Measurements from ENCODE around the gene EMC9. TPM values are rescaled to one million over a fixed set of nuclear protein-coding genes. Genes with fewer than 3 reads are reported as not detected.

EMC9 gene
- total RNA-seq, 3 donors from 2014 or later = 13.4 to 19.0 (median 16.5) TPM

DNA sequence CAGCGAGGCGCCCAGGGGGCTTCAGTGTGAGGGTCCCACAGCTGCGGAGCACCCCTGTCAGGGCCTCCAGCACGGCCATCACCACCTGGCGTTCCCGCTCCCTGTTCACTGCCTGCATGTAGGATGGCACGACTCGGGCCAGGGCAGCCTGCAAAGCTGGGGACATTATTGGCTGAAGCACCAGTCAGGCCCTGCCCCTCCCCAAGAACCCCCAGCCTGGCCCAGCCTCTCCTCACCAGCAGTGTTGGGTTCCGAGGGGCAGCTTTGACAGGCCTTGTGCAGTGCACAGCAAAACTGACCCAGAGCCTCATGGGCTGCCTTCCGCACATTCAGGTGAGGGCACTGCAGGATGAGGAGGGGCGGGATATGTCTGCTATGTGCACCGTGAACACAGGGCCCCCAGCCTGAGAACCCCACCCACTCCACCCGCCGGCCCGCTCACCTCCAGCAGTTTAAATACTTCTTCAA is 41.7 kb upstream of the EMC9 start:
- H3K27me3 ChIP-seq = no peaks in the 10 kb centered on the region
- intact Hi-C loops (cut with DNase I; ENCODE audit: low total_unique reads) = no loop called here
- H3K9me3 ChIP-seq = no peaks in the 10 kb centered on the region
- no peak for DNase-seq (ENCODE audit: low spot score in 2 of 2)
- peaks cover 0 to 8% of the 10 kb centered on the region in 2 donors for H3K4me1 ChIP-seq
- no peak overlapping the region for H3K4me3 ChIP-seq
- TF ChIP-seq, protein P1, sequence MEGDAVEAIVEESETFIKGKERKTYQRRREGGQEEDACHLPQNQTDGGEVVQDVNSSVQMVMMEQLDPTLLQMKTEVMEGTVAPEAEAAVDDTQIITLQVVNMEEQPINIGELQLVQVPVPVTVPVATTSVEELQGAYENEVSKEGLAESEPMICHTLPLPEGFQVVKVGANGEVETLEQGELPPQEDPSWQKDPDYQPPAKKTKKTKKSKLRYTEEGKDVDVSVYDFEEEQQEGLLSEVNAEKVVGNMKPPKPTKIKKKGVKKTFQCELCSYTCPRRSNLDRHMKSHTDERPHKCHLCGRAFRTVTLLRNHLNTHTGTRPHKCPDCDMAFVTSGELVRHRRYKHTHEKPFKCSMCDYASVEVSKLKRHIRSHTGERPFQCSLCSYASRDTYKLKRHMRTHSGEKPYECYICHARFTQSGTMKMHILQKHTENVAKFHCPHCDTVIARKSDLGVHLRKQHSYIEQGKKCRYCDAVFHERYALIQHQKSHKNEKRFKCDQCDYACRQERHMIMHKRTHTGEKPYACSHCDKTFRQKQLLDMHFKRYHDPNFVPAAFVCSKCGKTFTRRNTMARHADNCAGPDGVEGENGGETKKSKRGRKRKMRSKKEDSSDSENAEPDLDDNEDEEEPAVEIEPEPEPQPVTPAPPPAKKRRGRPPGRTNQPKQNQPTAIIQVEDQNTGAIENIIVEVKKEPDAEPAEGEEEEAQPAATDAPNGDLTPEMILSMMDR (IDR thresholded peaks at IDR 0.05) = no peak
- no peak for TF ChIP-seq POLR2A (IDR thresholded peaks at IDR 0.05)
- no peak for TF ChIP-seq POLR2AphosphoS5 (IDR thresholded peaks at IDR 0.05)
- no peak overlapping the region for H3K27ac ChIP-seq
- peaks cover 5% of the 10 kb centered on the region for H3K36me3 ChIP-seq

DNA sequence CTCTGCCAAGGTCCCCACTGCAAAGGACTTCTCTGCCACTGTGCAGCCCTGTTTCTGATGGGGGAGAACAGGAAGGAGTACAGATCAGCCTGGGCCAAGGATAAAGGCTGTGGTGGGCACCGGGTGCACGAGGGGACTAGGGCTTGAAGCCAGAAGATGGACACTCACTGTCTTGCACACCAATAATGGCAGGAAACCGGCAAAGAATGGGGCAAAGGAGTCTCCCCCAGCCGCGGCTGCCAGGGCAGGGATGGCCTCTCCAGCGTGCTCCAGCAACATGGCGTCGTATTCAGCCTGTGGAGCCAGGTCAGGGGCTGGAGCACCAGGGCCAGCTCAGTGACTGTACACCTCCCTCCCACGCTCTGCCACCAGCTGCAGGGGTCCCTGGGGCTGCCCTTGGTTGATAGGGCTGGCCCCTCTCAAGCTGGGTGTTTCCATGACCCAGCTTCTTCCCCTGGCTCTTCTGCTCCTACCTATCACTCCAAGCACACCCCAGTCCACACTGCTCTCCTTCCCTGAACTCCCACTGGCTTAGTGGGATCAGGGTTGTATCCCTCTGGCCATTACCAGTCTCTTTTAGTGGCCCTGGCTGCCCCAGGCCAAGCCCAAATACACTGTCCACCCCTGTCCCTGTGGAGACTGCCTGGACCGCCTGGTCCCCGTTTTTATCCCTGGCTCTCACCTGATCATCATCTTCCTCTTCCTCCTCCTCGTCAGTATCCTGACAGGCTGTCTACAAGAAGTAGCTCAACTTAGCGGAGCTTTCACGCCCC is 40.9 kb upstream of the EMC9 start:
- Histone ChIP-seq H3K9me3 (no peaks in the 10 kb centered on the region), H3K4me1 (peaks cover 0 to under 1% of the 10 kb centered on the region in 2 donors), H3K36me3 (peaks cover 5% of the 10 kb centered on the region), H3K27me3 (no peaks in the 10 kb centered on the region), H3K27ac (peak overlapping the region in 1 of 2 donors; percentile 7), H3K4me3 (no peak overlapping the region)
- TF ChIP-seq POLR2A (IDR thresholded peaks at IDR 0.05) = no peak
- TF ChIP-seq POLR2AphosphoS5 (IDR thresholded peaks at IDR 0.05) = no peak
- TF ChIP-seq, protein P1 (IDR thresholded peaks at IDR 0.05) = no peak
- no peak for DNase-seq (ENCODE audit: low spot score in 2 of 2)
- intact Hi-C loops (cut with DNase I; ENCODE audit: low total_unique reads) = no loop called here

DNA sequence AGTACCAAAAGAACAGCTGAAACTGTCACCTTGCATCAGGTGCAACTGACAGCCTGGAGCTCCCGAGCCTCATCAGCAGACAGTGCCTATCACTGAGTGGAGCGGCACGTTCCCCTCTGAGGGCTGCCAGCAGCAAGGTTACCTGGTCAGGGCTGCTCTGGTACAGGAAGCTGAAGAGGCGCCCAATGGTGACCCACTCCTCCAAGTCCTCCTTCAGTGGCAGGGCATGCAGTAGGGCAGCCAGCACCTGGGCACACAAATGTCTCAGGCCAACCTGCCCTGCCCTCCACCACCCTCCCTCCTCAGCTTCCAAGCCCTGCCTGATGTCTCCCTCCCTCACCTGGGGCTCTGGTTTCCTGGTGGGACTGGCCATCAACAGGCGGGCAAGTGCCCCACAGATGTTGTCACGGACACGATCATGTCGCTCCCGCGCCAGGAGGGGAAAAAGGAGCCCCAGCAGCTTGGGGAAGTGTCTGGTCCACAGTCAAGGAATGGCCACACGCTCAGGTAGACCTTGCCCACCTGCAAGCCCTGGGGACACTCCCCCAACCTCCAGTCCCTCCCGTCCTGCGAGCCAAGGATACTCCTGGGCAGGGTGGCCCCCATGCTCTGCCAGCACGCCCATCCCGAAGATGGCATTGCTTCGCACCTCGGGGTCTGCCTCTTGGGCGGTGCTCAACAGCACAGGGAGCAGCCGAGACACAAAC is 40.1 kb upstream of the EMC9 start:
- H3K27me3 ChIP-seq = no peaks in the 10 kb centered on the region
- H3K9me3 ChIP-seq = no peaks in the 10 kb centered on the region
- no peak overlapping the region for H3K4me3 ChIP-seq
- intact Hi-C loops (cut with DNase I; ENCODE audit: low total_unique reads) = no loop called here
- DNase-seq (ENCODE audit: low spot score in 2 of 2) = no peak
- H3K36me3 ChIP-seq = peaks cover 7% of the 10 kb centered on the region
- H3K4me1 ChIP-seq = no peaks in the 10 kb centered on the region
- TF ChIP-seq POLR2AphosphoS5 (IDR thresholded peaks at IDR 0.05) = no peak
- TF ChIP-seq, protein P1 (IDR thresholded peaks at IDR 0.05) = no peak
- no peak for TF ChIP-seq POLR2A (IDR thresholded peaks at IDR 0.05)
- no peak overlapping the region for H3K27ac ChIP-seq

DNA sequence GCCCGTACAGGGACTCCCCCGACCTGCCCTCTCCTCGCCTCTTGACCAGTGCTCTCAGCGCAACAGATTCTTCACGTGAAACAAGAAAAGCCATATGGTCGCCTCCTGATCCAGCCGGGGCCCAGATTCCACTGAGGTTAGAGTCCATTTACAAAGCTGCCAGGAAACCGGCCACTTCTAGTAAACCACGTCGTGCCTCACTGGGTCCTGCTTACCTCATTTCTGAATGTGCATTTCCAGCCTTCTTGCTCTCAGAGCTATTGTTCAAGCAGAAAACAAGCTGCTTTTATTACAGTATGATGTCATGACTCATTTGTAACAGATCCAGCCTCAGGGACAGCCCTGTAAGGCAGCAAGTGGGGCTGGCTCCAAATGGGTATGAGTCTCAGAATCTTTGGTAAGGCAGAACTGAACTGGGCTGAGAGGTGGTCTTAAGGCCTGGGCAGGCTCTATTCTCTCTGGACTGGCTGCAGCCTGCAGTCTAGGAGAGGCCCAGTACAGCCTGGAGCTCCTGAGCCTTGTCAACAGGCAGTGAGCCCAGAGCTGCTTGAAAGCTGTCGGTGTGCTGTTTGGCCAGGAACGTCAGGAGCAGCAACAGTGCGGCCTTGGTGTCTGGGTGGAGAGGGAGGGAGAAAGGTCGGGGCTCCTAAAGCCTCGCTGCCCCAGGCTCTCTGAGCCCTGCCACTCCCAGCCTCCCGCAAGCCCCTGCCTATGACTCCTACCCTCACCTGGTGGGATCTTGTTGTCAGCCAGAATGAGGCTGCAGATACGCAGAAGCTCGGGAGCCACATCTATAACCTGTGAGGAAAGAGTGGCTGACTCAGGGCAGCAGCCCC is 38.8 kb upstream of the EMC9 start:
- Histone ChIP-seq H3K9me3 (no peaks in the 10 kb centered on the region), H3K4me3 (no peak overlapping the region), H3K4me1 (no peaks in the 10 kb centered on the region), H3K27ac (peak overlapping the region; percentile 66 to 83), H3K27me3 (no peaks in the 10 kb centered on the region), H3K36me3 (peaks cover 8% of the 10 kb centered on the region)
- intact Hi-C loops (cut with DNase I; ENCODE audit: low total_unique reads) = no loop called here
- no peak for DNase-seq (ENCODE audit: low spot score in 2 of 2)
- TF ChIP-seq POLR2AphosphoS5 (IDR thresholded peaks at IDR 0.05) (no peak), POLR2A (IDR thresholded peaks at IDR 0.05) (no peak)
- TF ChIP-seq, protein P1 (IDR thresholded peaks at IDR 0.05) = no peak
